DOHH2 (cell line): ENCODE measurements around the gene SMIM27.

Experiments used
- EZH2phosphoT487 ChIP-seq: fragments of 200-600 bp; sonication (generic); IDR thresholded peaks from 2 replicates; pipeline ENCODE4 v1.6.1; 2017; ENCODE audit warnings: borderline replicate concordance, mild to moderate bottlenecking, antibody characterized with exemption, low read length, moderate library complexity, mixed read lengths
- TF ChIP-seq, protein P1 (sequence below): fragments of 200-600 bp; sonication (generic); IDR thresholded peaks from one replicate; pipeline ENCODE4 v1.5.1; 2014; ENCODE audit warnings: antibody characterized with exemption, mild to moderate bottlenecking, low read depth, low read length; ENCODE audit not compliant: poor library complexity, severe bottlenecking

DNA sequence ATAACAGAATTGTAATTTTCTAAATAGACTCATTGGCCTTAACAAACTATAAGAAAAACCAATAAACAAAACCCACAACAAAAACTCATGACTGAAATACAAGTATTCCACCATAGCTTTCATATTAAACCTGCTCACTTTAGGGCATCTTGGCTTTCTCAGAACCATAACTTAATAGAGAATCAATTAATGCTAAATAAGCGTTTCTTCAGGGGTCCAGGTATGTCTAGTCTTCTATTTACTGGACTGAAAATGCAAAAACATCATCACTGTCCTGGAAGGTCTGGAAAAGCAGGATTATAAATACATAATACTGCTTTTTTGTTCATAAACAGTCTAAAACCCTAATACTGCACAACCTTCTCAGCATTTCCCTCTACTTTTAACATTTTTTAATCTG, 6.2 kb upstream of the SMIM27 start:
- TF ChIP-seq, protein P1, sequence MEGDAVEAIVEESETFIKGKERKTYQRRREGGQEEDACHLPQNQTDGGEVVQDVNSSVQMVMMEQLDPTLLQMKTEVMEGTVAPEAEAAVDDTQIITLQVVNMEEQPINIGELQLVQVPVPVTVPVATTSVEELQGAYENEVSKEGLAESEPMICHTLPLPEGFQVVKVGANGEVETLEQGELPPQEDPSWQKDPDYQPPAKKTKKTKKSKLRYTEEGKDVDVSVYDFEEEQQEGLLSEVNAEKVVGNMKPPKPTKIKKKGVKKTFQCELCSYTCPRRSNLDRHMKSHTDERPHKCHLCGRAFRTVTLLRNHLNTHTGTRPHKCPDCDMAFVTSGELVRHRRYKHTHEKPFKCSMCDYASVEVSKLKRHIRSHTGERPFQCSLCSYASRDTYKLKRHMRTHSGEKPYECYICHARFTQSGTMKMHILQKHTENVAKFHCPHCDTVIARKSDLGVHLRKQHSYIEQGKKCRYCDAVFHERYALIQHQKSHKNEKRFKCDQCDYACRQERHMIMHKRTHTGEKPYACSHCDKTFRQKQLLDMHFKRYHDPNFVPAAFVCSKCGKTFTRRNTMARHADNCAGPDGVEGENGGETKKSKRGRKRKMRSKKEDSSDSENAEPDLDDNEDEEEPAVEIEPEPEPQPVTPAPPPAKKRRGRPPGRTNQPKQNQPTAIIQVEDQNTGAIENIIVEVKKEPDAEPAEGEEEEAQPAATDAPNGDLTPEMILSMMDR: no peak
- no peak for TF ChIP-seq EZH2phosphoT487
